ENCODE results near the gene CTIF.

Gene CTIF

DNA sequence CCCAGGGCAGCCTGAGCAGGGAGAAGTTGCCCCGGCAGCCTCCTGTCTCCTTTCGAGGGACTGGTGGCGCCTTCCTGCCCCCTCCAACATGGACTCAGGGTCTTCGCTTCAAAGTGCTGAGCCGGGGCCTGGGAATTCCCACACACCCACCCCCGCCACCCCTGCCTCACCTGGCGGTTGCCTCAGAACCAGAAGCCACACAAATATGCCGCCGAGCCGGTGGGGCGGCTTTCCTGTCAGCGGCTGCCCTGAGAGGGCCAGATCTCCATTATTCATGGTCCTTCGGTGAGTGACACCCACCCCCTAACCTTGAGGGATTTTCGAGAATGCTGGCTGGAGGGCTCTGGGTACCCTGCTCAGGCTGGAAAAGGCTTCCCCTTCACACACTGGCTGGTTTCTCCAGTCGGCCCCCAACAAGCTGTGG, 340.2 kb downstream of the CTIF start:
- DNase-seq: no peak

DNA sequence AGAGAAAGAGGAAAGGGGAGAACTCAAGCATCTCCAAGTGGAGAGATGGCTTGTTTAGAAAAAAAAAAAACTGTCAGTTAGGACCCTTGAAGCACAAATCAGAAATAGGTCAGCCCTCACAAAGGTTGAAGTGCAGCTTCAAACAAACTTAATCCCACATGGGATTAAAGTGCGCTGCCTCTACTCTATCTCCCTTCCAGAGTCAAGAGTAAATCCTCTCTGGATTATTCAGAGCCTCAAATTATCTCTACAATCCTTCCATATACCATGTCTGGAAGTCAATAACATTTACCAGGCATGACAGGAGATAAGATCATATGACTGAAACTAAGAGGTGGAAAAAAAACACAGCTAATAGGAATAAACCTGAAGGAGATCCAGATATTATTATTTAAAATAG, 342.1 kb downstream of the CTIF start:
- no peak for DNase-seq

DNA sequence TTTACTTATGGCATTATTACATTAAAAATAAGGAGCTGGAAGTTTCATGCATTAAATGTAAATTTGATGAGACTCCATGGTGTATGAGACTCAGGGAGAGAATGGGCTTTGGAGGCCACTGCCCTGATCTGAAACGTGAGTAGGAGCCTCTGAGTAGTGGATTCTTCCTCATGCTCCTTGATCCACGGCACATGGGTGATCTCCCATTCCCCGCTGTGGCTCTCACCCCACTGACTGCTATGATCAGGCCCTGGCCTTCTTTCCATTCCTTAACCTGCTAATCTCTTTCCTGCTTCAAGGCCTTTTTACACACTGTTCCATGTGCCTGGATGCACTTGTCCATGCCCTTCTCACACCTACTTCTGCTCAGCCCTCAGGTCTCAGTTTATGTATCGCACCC, 343.5 kb downstream of the CTIF start:
- DNase-seq: no peak

DNA sequence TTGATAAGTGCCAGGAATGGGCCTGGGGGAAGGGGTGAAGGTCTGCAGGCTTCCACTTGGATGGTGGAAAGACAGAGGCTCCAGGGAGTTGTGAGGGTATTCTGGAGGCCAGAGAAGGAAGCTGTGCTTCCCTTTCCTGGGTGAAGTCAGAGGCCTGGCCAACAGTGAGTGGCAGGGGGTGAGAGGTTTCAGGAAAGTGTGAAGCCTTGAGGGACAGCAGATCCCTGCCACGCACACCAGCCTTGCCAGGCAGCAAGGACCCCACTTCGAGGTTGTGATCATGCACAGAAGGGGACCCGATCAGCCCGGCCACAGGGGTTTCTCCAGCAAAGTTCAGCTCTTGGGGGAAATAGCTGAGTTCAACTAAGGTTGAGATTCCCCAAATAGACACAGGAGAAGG, 345.5 kb downstream of the CTIF start:
- DNase-seq: no peak

DNA sequence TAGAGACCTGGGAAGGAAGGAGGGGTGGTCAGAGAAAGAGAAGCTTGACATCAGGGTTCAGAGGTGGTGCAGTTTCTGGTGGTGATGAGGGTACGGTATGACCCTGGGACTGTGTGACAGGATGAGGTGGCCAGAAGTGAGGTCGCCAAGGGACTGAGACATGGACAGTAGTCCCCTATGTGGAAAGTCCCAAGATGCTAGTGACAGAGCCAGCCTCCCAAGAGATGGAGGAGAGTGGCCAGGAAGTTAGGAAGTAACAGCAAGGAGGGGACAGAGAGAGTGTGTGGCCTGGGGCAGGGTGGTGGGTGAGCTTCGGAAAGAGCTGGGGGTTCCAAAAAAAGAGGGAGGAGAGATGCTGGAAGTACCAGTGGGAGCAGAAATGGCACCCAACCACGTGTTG, 345.9 kb downstream of the CTIF start:
- DNase-seq: no peak

DNA sequence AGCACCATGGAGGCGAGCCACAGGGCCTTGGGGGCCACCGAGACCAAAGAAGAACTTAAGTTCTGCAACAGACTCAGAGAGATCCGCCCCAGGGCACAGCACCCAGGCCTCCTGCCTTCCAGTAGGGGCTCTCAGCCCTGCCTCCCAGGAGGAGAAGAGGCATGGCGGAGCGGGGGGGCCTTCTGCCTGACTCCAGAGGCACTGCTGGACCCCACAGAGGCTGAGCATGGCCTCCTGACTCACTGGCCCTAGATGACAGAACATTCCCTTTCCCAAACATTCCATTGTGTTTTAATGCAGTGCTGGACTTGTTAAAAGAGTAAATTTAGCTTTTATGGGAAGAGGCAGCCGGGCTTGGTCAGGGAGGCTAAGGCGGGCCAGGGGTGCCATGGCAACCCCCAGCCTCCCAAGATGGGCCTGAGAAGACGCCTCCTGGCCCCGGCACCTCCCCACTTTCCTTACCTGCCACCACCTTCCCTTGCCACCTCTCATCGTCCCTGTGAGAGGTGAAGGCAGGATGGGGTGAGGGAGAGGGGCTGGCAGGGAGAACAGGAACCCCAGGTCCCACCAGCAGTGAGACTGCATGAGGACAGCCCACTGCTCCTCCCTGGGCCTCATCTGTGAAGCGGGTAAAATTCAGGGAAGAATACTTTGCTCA, 346.6 kb downstream of the CTIF start:
- no peak for DNase-seq

DNA sequence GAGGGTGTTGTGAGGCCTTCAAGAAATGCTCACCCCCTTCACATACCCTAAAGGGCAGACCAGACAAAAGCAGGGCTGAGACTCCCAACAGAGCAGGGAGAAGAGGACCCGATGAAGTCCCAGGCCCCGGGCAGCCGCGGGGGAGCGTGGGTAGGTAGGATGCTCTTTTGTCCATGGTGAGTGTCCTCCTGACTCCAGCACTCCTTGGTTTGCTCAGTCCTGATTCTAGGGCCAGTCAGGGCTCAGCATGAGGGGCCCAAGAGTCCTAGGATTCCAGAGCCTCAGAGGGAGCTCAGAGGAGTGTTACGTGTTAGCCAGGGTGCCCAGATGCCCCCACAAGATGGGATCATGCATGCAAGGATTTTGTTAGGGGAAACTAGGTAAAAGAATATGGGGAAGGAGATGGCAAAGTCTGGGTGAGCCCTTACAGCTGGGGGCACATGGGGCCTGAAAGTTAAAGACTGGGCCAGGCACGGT, 347.1 kb downstream of the CTIF start:
- no peak for DNase-seq

DNA sequence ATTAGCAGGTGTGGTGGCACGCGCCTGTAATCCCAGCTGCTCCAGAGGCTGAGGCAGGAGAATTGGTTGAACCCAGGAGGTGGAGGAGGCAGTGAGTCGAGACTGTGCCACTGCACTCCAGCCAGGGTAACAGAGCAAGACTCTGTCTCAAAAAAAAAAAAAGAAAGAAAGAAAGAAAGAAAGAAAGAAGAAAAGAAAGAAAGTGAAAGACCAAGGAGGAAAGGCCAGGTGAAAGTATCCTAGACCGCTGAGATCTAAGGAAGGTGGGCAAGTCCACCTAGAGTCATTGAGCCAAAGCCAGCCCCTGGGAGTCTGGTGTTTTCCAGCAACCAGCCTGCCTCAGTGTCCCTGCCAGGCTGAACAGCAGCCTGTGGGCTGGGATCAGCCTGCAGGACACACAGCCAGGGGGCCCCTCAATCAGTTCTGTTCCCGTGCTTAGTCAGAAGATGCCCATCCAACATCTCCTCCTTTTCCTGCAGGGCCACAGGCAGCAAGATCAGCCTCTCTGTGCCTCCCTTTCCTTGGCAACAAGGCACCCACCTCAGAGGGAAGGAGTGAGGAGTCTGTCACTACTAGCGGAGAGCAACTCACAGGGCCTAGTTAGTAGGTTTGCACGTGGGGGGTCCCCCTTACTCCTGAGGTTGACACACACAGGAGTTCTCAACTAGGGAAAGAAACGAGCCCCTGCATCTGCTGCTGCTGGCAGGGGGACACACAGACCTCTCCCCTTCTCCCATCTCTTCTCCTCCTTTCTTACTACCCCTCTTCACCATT, 347.9 kb downstream of the CTIF start:
- no peak for DNase-seq

DNA sequence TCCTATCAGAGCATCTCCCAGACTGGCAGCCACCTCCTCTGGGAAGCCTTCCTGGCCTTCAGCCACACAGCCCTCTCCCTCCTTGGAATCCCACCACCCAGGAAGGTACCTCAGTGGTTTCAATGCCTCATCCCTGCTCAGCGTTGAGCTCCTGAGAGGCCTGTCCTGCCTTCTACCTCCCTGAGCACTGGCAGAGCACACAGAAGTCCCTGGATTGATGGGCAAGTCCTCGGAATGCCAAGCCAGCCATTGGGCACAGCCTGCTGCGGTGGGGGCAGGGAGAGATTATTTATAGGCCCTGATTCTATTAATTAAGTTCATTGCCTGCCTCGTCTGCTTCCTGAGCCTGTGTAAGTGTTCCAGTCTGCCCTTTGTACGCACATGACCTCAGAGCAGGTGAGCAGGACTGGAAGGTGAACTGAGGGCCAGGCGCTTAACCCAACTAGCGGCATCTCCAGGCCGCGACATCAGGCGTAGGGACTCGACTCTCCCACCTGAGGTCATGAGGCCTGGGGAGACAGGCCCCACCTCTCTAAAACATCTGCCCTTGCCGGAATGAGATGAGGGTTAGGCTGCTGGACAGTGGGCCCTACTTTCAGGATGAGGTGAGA, 348.6 kb downstream of the CTIF start:
- DNase-seq: no peak

DNA sequence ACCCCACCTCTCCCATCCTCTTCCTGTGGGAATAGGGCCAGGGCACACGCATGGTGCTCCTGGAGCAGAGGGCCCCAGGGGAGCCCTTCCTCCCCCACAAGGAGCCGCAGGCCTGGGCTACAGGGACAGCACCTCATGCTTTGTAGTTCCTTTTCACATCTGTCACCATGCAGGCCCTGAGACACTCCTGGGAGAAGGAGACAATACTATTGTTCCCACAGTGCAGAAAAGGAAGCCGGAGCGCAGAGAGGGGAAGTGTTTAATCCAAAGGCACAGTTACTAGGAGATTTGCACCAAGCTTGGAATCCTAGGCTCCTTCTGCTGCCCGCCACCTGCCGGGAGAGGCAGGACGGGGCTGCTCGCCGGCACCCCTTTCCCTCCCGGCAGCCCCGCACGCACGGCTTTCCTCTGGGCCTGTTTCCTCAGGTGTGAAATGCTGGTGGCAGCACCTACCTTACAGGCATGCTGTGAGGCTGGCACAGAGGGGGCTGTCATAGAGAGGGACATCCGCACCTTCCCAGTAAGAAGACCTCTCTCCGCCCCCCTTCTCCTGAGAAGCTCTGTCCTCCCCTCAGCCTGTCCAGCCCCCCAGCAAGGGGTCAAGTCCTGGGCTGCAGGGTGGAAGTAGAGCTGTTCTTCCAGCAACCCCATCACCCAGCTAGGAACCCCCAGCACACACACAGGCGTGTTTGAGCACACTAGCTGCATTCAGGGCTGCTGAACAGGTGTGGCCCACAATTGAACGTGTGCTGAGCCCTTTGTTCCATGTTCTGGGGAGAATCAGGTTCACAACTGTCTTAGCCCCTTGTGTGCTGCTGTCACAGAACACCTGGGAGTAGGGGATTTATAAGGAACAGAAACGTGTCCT, 349.3 kb downstream of the CTIF start:
- DNase-seq: no peak

DNA sequence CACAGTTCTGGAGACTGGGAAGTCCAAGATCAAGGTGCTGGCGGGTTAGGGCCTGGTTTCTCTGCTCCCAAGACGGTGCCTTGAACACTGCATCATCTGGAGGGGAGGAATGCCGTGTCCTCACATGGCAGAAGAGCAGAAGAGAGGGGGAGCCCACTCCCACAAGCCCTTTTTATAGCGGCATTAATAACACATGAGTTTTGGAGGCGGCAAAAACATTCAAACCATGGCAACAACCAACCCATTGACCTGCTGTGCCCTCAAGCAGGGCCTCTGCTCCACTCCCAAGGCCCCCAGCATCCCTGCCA, 349.9 kb downstream of the CTIF start:
- no peak for DNase-seq

DNA sequence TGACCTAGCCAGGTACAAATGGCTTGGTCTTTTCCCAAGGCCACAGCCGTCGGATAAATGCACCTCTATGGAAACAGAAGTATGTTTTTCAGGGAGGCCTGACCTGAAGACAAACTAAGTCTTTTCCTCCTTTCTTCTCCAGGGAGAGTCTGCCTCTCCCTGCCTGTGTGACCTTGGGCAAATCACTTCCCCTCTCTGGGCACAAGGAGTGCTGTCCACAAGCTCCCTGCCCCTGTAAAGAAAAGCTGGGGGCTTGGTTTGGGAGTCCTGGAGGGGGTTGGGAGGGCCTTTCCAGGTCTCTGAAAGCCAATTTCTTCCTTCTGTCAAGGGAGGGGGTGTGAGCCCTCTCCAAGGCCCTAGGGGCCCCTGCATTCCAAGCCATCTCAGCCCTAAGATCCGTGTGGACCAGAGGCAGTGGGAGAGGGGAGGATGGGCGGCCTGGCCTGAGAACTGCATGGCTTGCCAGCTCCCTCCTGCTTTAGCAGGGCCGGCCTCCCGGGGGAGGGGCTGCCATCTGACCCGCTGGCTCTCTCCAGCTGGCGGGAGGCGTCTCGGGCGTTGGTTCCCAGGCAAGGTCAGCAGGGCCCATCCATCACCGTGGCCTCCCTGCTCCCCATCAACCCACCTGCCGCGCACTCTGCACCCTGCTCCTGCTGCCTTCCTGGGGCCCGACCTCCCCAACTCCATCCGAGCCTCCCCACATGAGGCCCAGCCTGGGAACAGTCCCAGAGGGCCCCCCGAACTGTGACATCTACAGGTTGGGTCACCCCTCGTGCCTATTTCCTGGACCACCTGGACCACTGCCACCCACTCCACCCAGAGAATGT, 350.5 kb downstream of the CTIF start:
- no peak for DNase-seq

DNA sequence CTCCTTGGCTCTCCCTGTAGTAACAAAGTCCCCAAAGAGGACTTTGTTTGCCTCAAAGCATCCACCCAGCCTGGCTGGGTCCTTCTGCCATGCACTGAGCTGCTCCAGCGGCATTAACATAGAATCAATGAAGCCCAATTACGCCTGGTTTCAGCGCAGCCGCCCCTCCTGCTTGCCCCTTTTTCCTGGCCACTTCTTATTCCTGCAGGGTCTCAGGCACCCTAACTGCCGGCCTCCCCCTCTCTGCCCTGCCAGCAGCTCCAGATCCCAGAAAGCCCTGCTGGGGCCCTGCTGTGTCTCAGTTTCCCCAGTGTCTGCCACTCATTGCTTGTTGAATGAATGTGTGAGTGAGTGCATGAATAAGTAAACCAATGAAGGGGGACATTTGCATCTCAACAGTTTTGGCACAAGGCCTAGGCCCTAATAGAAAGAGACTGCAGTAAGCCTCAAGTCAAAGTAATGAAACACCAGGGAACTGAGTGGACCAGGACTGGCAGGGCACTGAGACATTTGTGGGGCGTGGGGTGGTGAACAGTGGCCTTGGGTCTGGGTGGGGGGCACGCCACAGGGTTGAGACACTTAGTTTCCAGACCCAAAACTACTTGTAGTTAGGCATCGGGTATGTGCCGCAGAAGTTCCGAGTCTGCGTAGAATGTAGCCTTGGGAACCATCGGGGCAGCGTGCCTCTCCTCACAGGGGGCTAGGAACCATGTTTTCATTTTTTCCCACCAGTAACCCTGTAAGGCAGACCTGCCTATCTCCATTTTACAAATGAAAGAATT, 351.3 kb downstream of the CTIF start:
- no peak for DNase-seq

DNA sequence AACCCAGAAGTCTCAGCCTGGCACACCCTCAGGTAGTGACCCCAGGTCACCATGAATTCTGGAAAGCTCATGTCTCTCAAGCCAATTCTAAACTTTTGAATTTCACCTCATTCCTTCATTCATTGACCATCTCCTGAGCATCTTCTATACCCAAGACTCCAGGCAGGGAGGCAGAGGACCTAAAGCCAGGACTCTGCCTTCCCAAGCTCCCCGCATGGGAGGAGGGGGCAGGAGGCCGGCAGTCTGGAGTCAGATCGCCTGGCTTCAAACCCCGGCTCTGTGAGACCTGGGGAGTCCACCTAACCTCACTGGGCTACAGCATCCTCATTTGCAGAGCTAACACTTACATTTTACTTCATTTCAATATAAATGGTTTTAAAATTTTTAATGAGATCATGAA, 352.9 kb downstream of the CTIF start:
- no peak for DNase-seq

DNA sequence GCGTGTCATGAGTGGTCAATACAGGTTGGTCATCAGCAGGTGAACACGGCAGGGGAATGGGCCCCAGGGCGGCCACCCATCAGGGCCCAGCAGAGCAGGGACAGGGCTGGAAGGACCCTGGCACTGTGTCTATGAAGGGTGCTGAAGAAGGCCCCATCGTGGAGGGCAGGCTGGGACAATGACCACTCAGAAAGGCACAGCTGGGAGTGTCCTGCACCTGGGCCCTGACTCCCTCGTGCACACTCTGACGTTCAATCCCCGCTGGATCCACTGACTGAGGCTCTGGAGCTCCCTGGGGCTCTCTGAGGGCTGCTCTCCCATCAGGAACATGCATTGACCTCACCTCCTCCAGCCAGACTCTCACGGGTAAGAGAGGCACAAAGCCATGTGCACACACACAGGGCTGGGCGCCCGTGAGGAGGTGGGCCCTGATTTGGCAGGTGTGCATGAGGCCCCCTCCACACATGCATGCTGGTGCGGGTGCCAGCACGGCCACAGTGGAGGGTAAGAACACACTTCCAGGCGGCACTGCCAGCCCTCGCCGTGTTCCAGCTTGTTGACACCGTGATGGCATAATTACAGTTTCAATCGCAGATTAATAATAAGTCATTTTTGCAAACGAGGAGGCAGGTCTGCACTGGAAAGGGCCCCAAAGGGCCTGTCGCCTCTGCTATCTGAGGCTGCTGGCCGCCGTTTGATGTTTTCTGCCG, 353.5 kb downstream of the CTIF start:
- DNase-seq: no peak

DNA sequence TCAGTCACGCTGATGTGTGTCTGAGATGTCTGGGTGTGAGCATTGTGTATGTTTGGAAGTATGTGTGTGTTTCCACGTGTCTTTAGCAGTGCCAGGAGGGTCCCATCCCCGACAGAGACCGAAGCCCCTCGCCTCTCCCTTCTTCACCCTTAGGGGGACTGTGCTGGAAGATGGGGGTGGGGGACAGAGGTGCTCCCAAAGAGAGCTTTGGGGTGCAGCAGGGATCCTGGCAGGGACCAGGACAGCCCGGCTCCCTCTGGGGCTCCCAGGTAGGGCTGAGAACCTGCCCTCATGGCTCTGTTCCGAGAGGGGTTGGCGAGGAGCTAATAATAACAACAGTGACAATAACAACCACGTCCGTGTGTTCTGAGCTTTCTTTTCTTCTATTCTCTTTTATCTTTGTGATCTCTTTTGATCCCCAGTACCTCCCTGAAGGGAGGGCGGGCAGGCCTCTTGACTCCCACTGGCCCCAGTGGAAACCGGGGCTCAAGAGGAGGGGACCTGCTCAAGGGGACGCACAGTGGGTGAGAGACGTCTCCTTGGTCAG, 354.3 kb downstream of the CTIF start:
- no peak for DNase-seq

DNA sequence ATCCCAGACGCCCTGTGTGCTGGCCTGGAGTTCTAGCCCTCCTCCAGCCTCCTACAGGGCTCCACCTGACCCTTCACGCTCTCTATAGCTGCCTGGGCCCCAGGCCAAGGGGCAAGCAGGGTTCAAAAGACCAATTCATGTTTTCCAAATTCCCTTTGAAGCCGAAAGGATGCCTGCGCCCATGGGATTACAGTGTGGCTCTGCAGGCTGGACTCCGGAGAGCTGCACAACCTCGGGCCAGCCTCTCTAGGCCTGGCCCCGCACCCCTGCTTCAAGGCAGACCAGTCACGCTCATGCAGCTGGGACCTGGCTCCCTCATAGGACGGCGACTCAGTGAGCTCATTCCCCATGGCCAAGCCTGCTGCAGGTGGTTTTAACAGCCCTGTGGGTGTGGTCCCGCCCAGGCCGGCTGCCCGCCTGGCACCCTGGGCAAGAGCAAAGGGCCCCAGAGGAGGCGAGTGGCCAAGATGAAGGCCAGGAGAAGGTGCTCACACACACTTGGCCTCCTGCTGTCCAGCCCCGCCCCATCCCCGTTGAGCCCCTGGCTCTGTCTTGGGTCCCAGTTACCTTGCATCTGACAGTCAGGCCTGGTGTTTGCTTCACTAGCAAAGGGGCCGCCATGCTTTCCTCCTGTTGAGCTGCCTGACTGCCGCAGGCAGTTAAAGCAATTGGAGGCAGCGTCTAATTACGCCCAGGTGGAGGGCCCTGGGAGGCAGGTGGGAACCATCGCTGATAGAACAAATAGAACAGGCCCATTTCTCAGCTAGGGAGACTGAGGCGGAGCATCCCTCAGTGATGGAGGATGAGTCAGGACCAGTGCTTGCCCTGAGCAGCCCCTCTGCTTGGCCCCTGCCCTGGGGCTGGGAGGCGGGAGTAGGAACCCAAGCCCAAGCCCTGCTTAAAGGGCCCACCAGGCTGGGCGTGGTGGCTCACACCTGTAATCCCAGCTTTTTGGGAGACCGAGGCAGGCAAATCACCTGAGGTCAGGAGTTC, 355.1 kb downstream of the CTIF start:
- DNase-seq: no peak

DNA sequence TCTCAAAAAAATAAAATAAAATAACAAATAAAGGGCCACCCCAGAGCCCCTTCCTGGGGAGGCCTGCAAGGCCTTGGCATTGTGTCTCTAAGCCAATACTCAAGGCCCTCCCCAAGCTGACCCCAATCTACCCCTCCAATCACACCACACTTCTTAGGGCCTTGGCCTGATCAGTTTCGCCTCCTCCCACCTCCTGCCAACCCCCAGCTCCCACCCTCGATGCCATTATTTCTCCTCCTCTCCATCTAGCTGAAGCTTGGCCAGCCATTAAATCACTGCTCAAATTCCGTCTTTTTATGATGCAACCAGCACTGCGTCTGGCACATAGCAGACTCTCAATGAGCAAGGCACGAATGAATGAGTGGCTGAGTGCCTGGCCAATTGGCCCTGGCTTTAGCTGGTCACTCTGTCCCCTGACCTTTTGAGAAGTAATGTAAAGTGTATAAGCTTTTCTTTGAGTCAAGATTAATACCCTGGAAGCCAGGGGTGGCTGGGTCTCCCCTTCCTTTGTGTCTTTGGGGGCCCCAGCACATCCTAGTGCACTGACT, 356.0 kb downstream of the CTIF start:
- DNase-seq: no peak

DNA sequence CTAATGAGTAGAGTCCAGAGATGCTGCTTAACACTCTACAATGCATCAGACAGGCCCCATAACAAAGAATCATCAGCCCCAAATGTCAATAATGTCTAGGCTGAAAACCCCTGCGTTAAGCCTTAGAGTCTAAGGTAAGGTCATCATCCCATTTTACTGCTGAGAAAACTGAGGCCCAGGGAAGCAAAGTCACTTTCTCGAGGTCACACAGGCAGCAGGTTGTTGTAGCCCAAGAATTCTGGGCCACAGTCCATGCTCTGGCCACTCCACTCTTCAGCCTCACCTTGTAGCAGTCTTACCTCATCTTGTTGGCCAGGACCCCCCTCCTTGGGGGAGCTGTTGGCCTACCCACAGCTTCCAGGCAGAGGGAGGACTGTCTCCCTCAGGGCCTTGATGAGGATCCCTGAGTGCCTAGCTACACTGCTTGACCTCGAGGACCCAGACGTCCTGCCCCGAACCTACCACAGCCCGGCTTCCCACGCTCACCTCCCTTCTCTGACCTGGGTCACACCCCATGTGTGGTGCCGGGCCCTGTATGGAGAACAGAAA, 357.6 kb downstream of the CTIF start:
- DNase-seq: no peak

Measured in EL (cell line).